Left lung (tissue), 10 donors: ENCODE measurements around the gene KCND3. TPM values are rescaled to one million over a fixed set of nuclear protein-coding genes. Genes with fewer than 3 reads are reported as not detected.

Source experiments
- ATAC-seq: fragments of 200-7000 bp; cut with Tn5 transposase; one replicate; pipeline ENCODE4 v1.9.1; 2020; ENCODE audit warnings: moderate library complexity
- DNase-seq, 4 donors: peaks; one replicate each; pipeline ENCODE4 v3.0.0-alpha.2; 2013 to 2020
- H3K27ac ChIP-seq, 2 donors: fragments of 200-600 bp; sonication (generic) in 1 of 2; one replicate each; pipeline versions ENCODE4 v1.5.0 to v1.8.0; 2020 to 2021
- H3K27me3 ChIP-seq, 2 donors: fragments of 200-600 bp; sonication (generic) in 1 of 2; one replicate each; pipeline versions ENCODE4 v1.5.0 to v1.8.0; 2020 to 2021
- H3K36me3 ChIP-seq, 2 donors: fragments of 200-600 bp; sonication (generic) in 1 of 2; one replicate each; pipeline versions ENCODE4 v1.5.0 to v1.8.0; 2020 to 2021
- H3K4me1 ChIP-seq, 2 donors: fragments of 200-600 bp; one replicate each; pipeline ENCODE4 v1.8.0; 2021
- H3K4me3 ChIP-seq, 2 donors: fragments of 200-600 bp; sonication (generic) in 1 of 2; one replicate each; pipeline versions ENCODE4 v1.5.0 to v1.8.0; 2020 to 2021; ENCODE audit warnings: mild to moderate bottlenecking in 1 of 2
- H3K9me3 ChIP-seq, 2 donors: fragments of 200-600 bp; sonication (generic) in 1 of 2; one replicate each; pipeline versions ENCODE4 v1.5.0 to v1.8.0; 2020 to 2021
- CTCF ChIP-seq, 2 donors: fragments of 200-600 bp; sonication (generic) in 1 of 2; IDR thresholded peaks; one replicate each; pipeline versions ENCODE4 v1.5.0 to v1.8.0; 2021; ENCODE audit warnings: antibody characterized with exemption in 2 of 2
- intact Hi-C, 2 donors: fragments of 100-400 bp; cut with DNase I; formaldehyde crosslinking; loops; one replicate each; pipeline versions ENCODE4 v1.11.2 to v1.14.2; 2022
- polyA plus RNA-seq, 6 donors: library from polyadenylated mRNA; unstranded; fragments of 120-200 nt; gene quantifications; one replicate each; pipeline ENCODE4 v1.2.1, GENCODE V29; 2013; ENCODE audit not compliant: insufficient read length in 6 of 6
- total RNA-seq, 2 donors: library from RNA; stranded (reverse); fragmentation: NEBNext Ultra II Directional; extraction: Animal tissue kit (Norgen Biotek cat#: 25700); gene quantifications; one replicate each; pipeline ENCODE4 v1.2.1, GENCODE V29; 2021
- donor health status: DM: no; HTN: yes; CAD: no.
- donor health status: DM: no; HTN: no; CAD: no.

KCND3 gene
- total and polyA plus RNA-seq, 8 donors: 0.32 to 10.2 (median 0.58) TPM

- H3K9me3 ChIP-seq: no peaks in the 10 kb centered on the region
- ATAC-seq (no peak), DNase-seq (no peak)
- no peak for TF ChIP-seq CTCF (IDR thresholded peaks at IDR 0.05)
- intact Hi-C loops: no loop called here
- no peaks in the 10 kb centered on the region for H3K27me3 ChIP-seq
- H3K4me1 ChIP-seq: peaks cover 0 to 4% of the 10 kb centered on the region in 2 donors
- no peak overlapping the region for H3K4me3 ChIP-seq
- H3K36me3 ChIP-seq: no peaks in the 10 kb centered on the region
- H3K27ac ChIP-seq: no peak overlapping the region
Measured at GRCh38 chr1:111786669-111787207, 202.7 kb downstream of the KCND3 start.

- H3K4me1 ChIP-seq: peaks cover 0 to 4% of the 10 kb centered on the region in 2 donors
- no peak overlapping the region for H3K4me3 ChIP-seq
- DNase-seq (no peak), ATAC-seq (no peak)
- no peaks in the 10 kb centered on the region for H3K9me3 ChIP-seq
- H3K27ac ChIP-seq: no peak overlapping the region
- H3K27me3 ChIP-seq: no peaks in the 10 kb centered on the region
- H3K36me3 ChIP-seq: no peaks in the 10 kb centered on the region
- intact Hi-C loops: no loop called here
- TF ChIP-seq CTCF (IDR thresholded peaks at IDR 0.05): no peak
Measured at GRCh38 chr1:111784273-111784901, 205.1 kb downstream of the KCND3 start.

GRCh38 chr1:111779546-111779945 is 209.9 kb downstream of the KCND3 start:
- Histone ChIP-seq H3K27ac (no peak overlapping the region), H3K4me3 (no peak overlapping the region), H3K9me3 (no peaks in the 10 kb centered on the region), H3K36me3 (no peaks in the 10 kb centered on the region), H3K4me1 (no peaks in the 10 kb centered on the region), H3K27me3 (no peaks in the 10 kb centered on the region)
- no peak for TF ChIP-seq CTCF (IDR thresholded peaks at IDR 0.05)
- intact Hi-C loops: no loop called here
- no peak for ATAC-seq
- DNase-seq: no peak

GRCh38 chr1:111778541-111779051 is 210.9 kb downstream of the KCND3 start:
- DNase-seq (no peak), ATAC-seq (no peak)
- no peaks in the 10 kb centered on the region for H3K27me3 ChIP-seq
- intact Hi-C loops: no loop called here
- no peaks in the 10 kb centered on the region for H3K4me1 ChIP-seq
- TF ChIP-seq CTCF (IDR thresholded peaks at IDR 0.05): no peak
- H3K36me3 ChIP-seq: no peaks in the 10 kb centered on the region
- no peak overlapping the region for H3K4me3 ChIP-seq
- H3K27ac ChIP-seq: no peak overlapping the region
- H3K9me3 ChIP-seq: no peaks in the 10 kb centered on the region

GRCh38 chr1:111778066-111778465 is 211.4 kb downstream of the KCND3 start:
- intact Hi-C loops: no loop called here
- Histone ChIP-seq H3K4me3 (no peak overlapping the region), H3K27ac (no peak overlapping the region), H3K4me1 (no peaks in the 10 kb centered on the region), H3K27me3 (no peaks in the 10 kb centered on the region), H3K9me3 (no peaks in the 10 kb centered on the region), H3K36me3 (no peaks in the 10 kb centered on the region)
- TF ChIP-seq CTCF (IDR thresholded peaks at IDR 0.05): no peak
- DNase-seq (no peak), ATAC-seq (no peak)
